Tibial artery (tissue), 4 donors: ENCODE data around the gene TEX2.
A peak's percentile ranks its signal among the peaks of the same experiment; 100 is the strongest.

Source experiments
- DNase-seq, 2 donors: peaks; one replicate each; pipeline ENCODE4 v3.0.0-alpha.2; 2019
- H3K27ac ChIP-seq, 2 donors: fragments of 200-600 bp; sonication (generic) in 1 of 2; 1 replicate in 1 of 2; 2 replicates in 1 of 2; pipeline ENCODE4 v1.5.1; 2018 to 2019; ENCODE audit warnings: mild to moderate bottlenecking in 1 of 2
- H3K27me3 ChIP-seq, 2 donors: fragments of 200-600 bp; sonication (generic) in 1 of 2; one replicate each; pipeline versions ENCODE4 v1.5.1 to v1.6.0; 2016 to 2019
- H3K36me3 ChIP-seq, 3 donors: fragments of 200-600 bp; sonication (generic) in 2 of 3; one replicate each; pipeline ENCODE4 v1.5.1; 2016 to 2019; ENCODE audit warnings: mild to moderate bottlenecking in 2 of 3
- H3K4me1 ChIP-seq, 4 donors: fragments of 200-600 bp; sonication (generic) in 2 of 4; 1 replicate in 3 of 4; 2 replicates in 1 of 4; pipeline ENCODE4 v1.5.1; 2016 to 2019
- H3K4me3 ChIP-seq, 2 donors: fragments of 200-600 bp; sonication (generic) in 1 of 2; 1 replicate in 1 of 2; 2 replicates in 1 of 2; pipeline ENCODE4 v1.5.1; 2018 to 2019; ENCODE audit warnings: mild to moderate bottlenecking in 2 of 2
- H3K9me3 ChIP-seq, 3 donors: fragments of 200-600 bp; sonication (generic) in 1 of 3; one replicate each; pipeline ENCODE4 v1.5.1; 2016 to 2019
- intact Hi-C: fragments of 100-400 bp; cut with DNase I; formaldehyde crosslinking; loops from one replicate; pipeline ENCODE4 v1.15.0; 2023; ENCODE audit warnings: low total_unique reads
- TF ChIP-seq, protein P1 (sequence below), 2 experiments: fragments of 200-600 bp in 1 of 2; fragments of 450-650 bp in 1 of 2; IDR thresholded peaks; one replicate each; pipeline ENCODE4 v1.5.1; 2017 to 2019; ENCODE audit warnings: antibody characterized with exemption in 2 of 2, mild to moderate bottlenecking in 1 of 2, moderate library complexity in 1 of 2

TEX2 gene

DNA sequence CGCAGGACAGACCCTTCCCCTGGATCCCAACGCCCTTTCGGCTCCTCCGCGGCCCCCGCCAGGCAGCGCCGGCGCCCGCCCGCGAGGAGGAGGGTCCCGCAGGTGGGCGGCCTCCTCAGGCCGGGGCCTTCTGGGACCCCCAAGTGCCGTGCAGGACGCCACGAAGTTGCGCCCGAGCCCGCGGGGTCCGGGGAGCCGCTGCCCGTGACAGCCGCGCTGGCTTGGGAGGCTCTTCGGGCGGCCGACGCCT, 133.6 kb downstream of the TEX2 start:
- Histone ChIP-seq H3K9me3 (no peaks in the 10 kb centered on the region), H3K27ac (peak overlapping the region; percentile 98 to 99), H3K4me1 (peaks cover 0 to 36% (median 15%) of the 10 kb centered on the region in 4 donors), H3K4me3 (peak overlapping the region; percentile 92 to 95), H3K27me3 (no peaks in the 10 kb centered on the region), H3K36me3 (no peaks in the 10 kb centered on the region)
- TF ChIP-seq, protein P1, sequence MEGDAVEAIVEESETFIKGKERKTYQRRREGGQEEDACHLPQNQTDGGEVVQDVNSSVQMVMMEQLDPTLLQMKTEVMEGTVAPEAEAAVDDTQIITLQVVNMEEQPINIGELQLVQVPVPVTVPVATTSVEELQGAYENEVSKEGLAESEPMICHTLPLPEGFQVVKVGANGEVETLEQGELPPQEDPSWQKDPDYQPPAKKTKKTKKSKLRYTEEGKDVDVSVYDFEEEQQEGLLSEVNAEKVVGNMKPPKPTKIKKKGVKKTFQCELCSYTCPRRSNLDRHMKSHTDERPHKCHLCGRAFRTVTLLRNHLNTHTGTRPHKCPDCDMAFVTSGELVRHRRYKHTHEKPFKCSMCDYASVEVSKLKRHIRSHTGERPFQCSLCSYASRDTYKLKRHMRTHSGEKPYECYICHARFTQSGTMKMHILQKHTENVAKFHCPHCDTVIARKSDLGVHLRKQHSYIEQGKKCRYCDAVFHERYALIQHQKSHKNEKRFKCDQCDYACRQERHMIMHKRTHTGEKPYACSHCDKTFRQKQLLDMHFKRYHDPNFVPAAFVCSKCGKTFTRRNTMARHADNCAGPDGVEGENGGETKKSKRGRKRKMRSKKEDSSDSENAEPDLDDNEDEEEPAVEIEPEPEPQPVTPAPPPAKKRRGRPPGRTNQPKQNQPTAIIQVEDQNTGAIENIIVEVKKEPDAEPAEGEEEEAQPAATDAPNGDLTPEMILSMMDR (IDR thresholded peaks at IDR 0.05): no peak
- intact Hi-C loops: no loop called here
- DNase-seq: no peak

DNA sequence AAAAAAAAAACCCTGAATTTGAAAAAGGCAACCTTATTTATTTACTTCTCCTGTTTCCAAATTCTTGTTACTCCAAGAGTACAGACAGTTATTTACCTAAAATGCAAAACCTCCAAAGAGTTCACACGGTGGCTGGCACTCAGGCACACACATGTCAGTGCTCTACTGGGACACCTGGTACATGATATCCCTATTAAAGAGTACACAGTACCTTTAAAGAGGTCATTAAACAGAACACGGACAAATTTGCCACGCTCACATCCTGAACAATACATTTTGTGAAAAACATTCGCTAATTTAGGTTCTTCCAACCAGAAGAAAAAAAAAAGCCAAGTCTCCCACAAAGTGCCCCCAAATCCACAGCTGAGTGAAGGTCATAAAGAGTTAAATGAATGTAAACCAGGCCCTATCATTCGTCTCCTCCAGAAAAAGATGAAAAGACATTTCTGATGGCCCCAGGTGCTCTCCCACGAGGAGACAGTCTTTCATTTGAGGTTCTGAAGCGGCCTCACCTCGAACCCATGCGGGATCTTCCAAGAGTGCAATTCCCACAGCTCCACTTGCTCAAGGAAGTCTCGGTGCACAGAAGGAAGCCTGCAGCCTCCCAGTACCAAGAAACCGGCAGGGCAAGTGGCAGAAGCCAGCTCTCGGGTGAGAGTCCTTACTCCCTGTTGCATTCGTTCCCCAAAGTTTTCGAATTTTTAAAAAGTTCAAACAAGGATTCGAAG, 134.1 kb downstream of the TEX2 start:
- H3K36me3 ChIP-seq: no peaks in the 10 kb centered on the region
- no peaks in the 10 kb centered on the region for H3K9me3 ChIP-seq
- H3K4me1 ChIP-seq: peaks cover 0 to 36% (median 15%) of the 10 kb centered on the region in 4 donors
- intact Hi-C loops: no loop called here
- DNase-seq: peak; percentile 38 to 76
- TF ChIP-seq, protein P1 (IDR thresholded peaks at IDR 0.05): no peak
- peak overlapping the region; percentile 98 to 99 for H3K27ac ChIP-seq
- H3K4me3 ChIP-seq: peak overlapping the region; percentile 92 to 95
- H3K27me3 ChIP-seq: no peaks in the 10 kb centered on the region

DNA sequence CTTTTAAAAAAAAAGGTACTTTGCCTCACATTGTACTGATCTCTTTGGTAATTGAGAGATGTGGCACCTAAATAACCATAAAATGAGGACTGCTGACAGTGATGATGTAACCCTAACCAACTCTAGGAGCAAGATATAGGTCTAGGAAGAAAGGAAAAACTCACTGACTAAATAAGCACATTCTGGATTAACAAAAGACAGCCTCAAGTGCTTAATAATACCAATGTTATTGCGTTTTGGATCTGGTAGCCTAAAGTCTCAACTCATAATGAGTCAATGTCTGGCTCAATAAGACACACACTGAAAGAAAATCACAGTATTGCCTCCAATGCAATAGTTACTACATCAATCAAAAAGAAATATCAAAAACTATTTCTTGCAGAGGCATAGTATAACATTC, 136.1 kb downstream of the TEX2 start:
- intact Hi-C loops: no loop called here
- TF ChIP-seq, protein P1 (IDR thresholded peaks at IDR 0.05): no peak
- Histone ChIP-seq H3K36me3 (no peaks in the 10 kb centered on the region), H3K27ac (no peak overlapping the region), H3K27me3 (no peaks in the 10 kb centered on the region), H3K4me1 (peaks cover 0 to 36% (median 15%) of the 10 kb centered on the region in 4 donors), H3K9me3 (no peaks in the 10 kb centered on the region), H3K4me3 (no peak overlapping the region)
- DNase-seq: no peak

DNA sequence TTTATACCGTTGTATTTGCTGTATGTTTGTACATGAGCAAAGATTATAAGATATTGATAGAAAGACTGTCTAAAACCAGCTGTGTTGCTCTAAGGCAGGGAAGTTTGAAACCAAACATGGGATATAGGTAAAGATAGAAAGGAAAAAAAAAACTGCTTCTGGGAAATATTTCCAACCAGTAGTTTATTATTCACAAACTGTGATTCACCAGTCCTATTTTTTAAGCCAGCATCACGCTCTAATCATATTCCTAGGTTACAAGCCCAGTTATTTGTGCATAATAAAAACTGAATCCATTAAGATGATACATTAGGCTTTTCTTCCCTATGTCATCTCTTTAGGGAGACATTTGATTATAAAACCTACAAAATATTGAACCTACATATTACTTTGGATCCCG, 137.1 kb downstream of the TEX2 start:
- H3K27ac ChIP-seq: no peak overlapping the region
- H3K36me3 ChIP-seq: no peaks in the 10 kb centered on the region
- intact Hi-C loops: no loop called here
- peaks cover 0 to 30% (median 16%) of the 10 kb centered on the region in 4 donors for H3K4me1 ChIP-seq
- TF ChIP-seq, protein P1 (IDR thresholded peaks at IDR 0.05): no peak
- H3K27me3 ChIP-seq: no peaks in the 10 kb centered on the region
- H3K9me3 ChIP-seq: no peaks in the 10 kb centered on the region
- DNase-seq: no peak
- H3K4me3 ChIP-seq: no peak overlapping the region

DNA sequence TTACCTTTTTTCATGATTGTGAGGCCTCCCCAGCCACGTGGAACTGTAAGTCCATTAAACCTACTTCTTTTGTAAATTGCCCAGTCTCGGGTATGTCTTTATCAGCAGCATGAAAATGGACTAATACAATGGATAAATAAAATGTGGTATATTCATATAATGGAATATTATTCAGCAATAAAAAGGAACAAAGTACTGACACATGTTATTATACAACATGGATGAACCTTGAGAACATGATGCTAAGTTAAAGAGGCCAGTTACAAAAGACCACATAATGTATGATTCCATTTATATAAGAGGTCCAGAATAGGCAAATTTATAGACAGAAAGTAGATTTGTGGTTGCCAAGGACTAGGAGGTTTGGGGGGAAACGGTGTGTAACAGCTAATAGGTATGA, 138.5 kb downstream of the TEX2 start:
- DNase-seq: no peak

More for the DNA sequence above, 138.5 kb downstream of the TEX2 start:
- no peak overlapping the region for H3K4me3 ChIP-seq
- no peak overlapping the region for H3K27ac ChIP-seq
- H3K9me3 ChIP-seq: no peaks in the 10 kb centered on the region
- H3K27me3 ChIP-seq: no peaks in the 10 kb centered on the region
- H3K4me1 ChIP-seq: peaks cover 0 to 24% (median 11%) of the 10 kb centered on the region in 4 donors
- TF ChIP-seq, protein P1 (IDR thresholded peaks at IDR 0.05): no peak
- H3K36me3 ChIP-seq: no peaks in the 10 kb centered on the region
- intact Hi-C loops: no loop called here
